ENCODE results near the gene REPIN1. TPM values are rescaled to one million over a fixed set of nuclear protein-coding genes. Genes with fewer than 3 reads are reported as not detected.

REPIN1 gene
- total RNA-seq, 1 experiment from 2014 or later, result 124 TPM

DNA sequence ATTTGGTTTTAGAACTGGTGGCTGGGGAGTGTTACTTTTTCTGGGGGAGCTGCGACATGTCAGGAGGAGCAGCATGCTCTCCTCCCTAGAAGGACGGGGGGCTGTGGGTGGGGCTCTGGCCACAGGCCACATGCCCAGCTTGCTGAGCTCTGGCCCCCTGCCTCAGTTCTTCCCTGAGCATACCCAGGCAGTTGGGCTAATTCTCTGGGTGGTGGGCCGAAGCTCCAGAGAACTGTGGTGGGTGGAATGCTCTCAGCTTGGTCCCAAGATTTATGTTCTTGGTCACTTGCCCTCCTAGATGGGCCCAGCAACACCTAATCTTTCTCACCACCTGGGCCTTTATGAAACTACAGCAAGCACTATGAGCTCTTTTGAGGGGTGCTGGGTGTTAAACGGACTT is 5.4 kb downstream of the REPIN1 start:
- DNase-seq (no peak), ATAC-seq (no peak)
- peaks cover 5% of the 10 kb centered on the region for H3F3A ChIP-seq (ENCODE audit: low read length, unreplicated experiment)
- no peaks in the 10 kb centered on the region for H3K36me3 ChIP-seq (ENCODE audit: low read depth, low read length)
- H2AFZ ChIP-seq (ENCODE audit: low read length), result no peak overlapping the region
- no peaks in the 10 kb centered on the region for H3K9me2 ChIP-seq (replicated peaks; ENCODE audit: low read length)
- intact Hi-C loops (cut with micrococcal nuclease), result no loop called here
- peaks cover 48% of the 10 kb centered on the region for H3K79me2 ChIP-seq (ENCODE audit: low read length)
- 0 out of 2 replicates have a peak, but pooled peaks cover 11% of the 10 kb centered on the region for H4K20me1 ChIP-seq (ENCODE audit: low read length)
- no peak overlapping the region for H3K4me3 ChIP-seq (ENCODE audit: low read length)
- no TSS peak for BruUV-seq (replicated peaks)
- POLR2A ChIA-PET (ENCODE audit: unreplicated experiment), result no interaction called here
- no peak overlapping the region for H3K27ac ChIP-seq (ENCODE audit: low read length)
- no peak overlapping the region for H3K9ac ChIP-seq (ENCODE audit: low read length)
- H3K4me1 ChIP-seq (ENCODE audit: insufficient read depth, low read length), result peaks cover 25% of the 10 kb centered on the region
- no peaks in the 10 kb centered on the region for H3K27me3 ChIP-seq (ENCODE audit: low read length)
- no peaks in the 10 kb centered on the region for H3K9me3 ChIP-seq (ENCODE audit: low read length)
- CTCF ChIA-PET, result no interaction called here
- H3K4me2 ChIP-seq (ENCODE audit: low read length), result no peak overlapping the region
- TF ChIP-seq EZH2phosphoT487 (IDR thresholded peaks at IDR 0.05; ENCODE audit: borderline replicate concordance, low read length), result no peak
- TF ChIP-seq EZH2 (IDR thresholded peaks at IDR 0.05; ENCODE audit: low read length, unreplicated experiment), result no peak
- TF ChIP-seq, protein P1, sequence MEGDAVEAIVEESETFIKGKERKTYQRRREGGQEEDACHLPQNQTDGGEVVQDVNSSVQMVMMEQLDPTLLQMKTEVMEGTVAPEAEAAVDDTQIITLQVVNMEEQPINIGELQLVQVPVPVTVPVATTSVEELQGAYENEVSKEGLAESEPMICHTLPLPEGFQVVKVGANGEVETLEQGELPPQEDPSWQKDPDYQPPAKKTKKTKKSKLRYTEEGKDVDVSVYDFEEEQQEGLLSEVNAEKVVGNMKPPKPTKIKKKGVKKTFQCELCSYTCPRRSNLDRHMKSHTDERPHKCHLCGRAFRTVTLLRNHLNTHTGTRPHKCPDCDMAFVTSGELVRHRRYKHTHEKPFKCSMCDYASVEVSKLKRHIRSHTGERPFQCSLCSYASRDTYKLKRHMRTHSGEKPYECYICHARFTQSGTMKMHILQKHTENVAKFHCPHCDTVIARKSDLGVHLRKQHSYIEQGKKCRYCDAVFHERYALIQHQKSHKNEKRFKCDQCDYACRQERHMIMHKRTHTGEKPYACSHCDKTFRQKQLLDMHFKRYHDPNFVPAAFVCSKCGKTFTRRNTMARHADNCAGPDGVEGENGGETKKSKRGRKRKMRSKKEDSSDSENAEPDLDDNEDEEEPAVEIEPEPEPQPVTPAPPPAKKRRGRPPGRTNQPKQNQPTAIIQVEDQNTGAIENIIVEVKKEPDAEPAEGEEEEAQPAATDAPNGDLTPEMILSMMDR (conservative IDR thresholded peaks at IDR 0.05; ENCODE audit: low read depth, low read length), result no peak

DNA sequence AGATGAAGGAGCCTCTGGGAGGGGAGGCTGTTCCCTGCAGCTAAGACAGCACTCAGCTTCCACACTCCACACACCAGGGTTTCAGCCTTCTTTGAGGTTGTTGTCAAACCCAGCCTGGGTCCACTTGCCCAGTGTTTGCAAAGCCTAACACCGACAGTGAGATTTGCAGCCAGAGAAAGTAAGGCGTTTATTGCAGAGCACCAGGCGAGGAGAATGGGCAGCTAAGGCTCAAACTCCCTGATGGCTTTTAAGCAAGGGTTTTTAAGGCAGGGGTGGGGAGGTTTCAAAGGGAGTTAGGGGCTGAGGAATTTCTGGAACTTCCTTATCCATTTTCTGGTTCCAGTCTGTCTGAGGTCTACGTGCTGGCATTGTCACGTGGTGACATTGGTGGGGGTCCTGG is 5.8 kb downstream of the REPIN1 start:
- H3K4me2 ChIP-seq (ENCODE audit: low read length), result no peak overlapping the region
- ChIA-PET CTCF (no interaction called here), POLR2A (ENCODE audit: unreplicated experiment) (no interaction called here)
- intact Hi-C loops (cut with micrococcal nuclease), result no loop called here
- 0 out of 2 replicates have a peak, but pooled peaks cover 11% of the 10 kb centered on the region for H4K20me1 ChIP-seq (ENCODE audit: low read length)
- H3K36me3 ChIP-seq (ENCODE audit: low read depth, low read length), result no peaks in the 10 kb centered on the region
- TF ChIP-seq EZH2phosphoT487 (IDR thresholded peaks at IDR 0.05; ENCODE audit: borderline replicate concordance, low read length) (no peak), EZH2 (IDR thresholded peaks at IDR 0.05; ENCODE audit: low read length, unreplicated experiment) (no peak)
- TF ChIP-seq, protein P1 (conservative IDR thresholded peaks at IDR 0.05; ENCODE audit: low read depth, low read length), result no peak
- BruUV-seq (replicated peaks), result no TSS peak
- no peak overlapping the region for H3K4me3 ChIP-seq (ENCODE audit: low read length)
- no peak overlapping the region for H2AFZ ChIP-seq (ENCODE audit: low read length)
- ATAC-seq (no peak), DNase-seq (no peak)
- H3K79me2 ChIP-seq (ENCODE audit: low read length), result peaks cover 44% of the 10 kb centered on the region
- peaks cover 25% of the 10 kb centered on the region for H3K4me1 ChIP-seq (ENCODE audit: insufficient read depth, low read length)
- H3F3A ChIP-seq (ENCODE audit: low read length, unreplicated experiment), result peaks cover 5% of the 10 kb centered on the region
- H3K9me2 ChIP-seq (replicated peaks; ENCODE audit: low read length), result no peaks in the 10 kb centered on the region
- no peak overlapping the region for H3K9ac ChIP-seq (ENCODE audit: low read length)
- H3K27ac ChIP-seq (ENCODE audit: low read length), result no peak overlapping the region
- no peaks in the 10 kb centered on the region for H3K27me3 ChIP-seq (ENCODE audit: low read length)
- H3K9me3 ChIP-seq (ENCODE audit: low read length), result no peaks in the 10 kb centered on the region

GRCh38 chr7:150375662-150376521 is 7.3 kb downstream of the REPIN1 start:
- intact Hi-C loops (cut with micrococcal nuclease), result loop anchor here (5.0 kb wide), 1 partner anchor 54 kb away; the partner anchor contains the start of genes ACTR3C and LRRC61
- Histone ChIP-seq H3K27me3 (ENCODE audit: low read length) (no peaks in the 10 kb centered on the region), H3K4me3 (ENCODE audit: low read length) (no peak overlapping the region), H2AFZ (ENCODE audit: low read length) (no peak overlapping the region), H3K36me3 (ENCODE audit: low read depth, low read length) (no peaks in the 10 kb centered on the region), H4K20me1 (ENCODE audit: low read length) (no peaks in the 10 kb centered on the region), H3K27ac (ENCODE audit: low read length) (no peak overlapping the region), H3K4me2 (ENCODE audit: low read length) (no peak overlapping the region), H3F3A (ENCODE audit: low read length, unreplicated experiment) (peaks cover 5% of the 10 kb centered on the region), H3K9me3 (ENCODE audit: low read length) (no peaks in the 10 kb centered on the region), H3K4me1 (ENCODE audit: insufficient read depth, low read length) (peaks cover 16% of the 10 kb centered on the region), H3K9ac (ENCODE audit: low read length) (no peak overlapping the region), H3K9me2 (replicated peaks; ENCODE audit: low read length) (no peaks in the 10 kb centered on the region), H3K79me2 (ENCODE audit: low read length) (peaks cover 29% of the 10 kb centered on the region)
- ATAC-seq (no peak), DNase-seq (no peak)
- no TSS peak for BruUV-seq (replicated peaks)
- ChIA-PET CTCF (no interaction called here), POLR2A (ENCODE audit: unreplicated experiment) (no interaction called here)
- TF ChIP-seq EZH2 (IDR thresholded peaks at IDR 0.05; ENCODE audit: low read length, unreplicated experiment) (no peak), EZH2phosphoT487 (IDR thresholded peaks at IDR 0.05; ENCODE audit: borderline replicate concordance, low read length) (no peak)
- TF ChIP-seq, protein P1 (conservative IDR thresholded peaks at IDR 0.05; ENCODE audit: low read depth, low read length), result no peak
